Fibroblast of lung (primary cell): ENCODE results near the gene GNAO1.

Experiments
- EZH2 ChIP-seq: IDR thresholded peaks from 2 replicates; pipeline ENCODE4 v1.5.1; 2012; ENCODE audit warnings: low read length, control low read depth, mild to moderate bottlenecking; ENCODE audit errors: missing control alignments
- TF ChIP-seq, protein P1 (sequence below), 2 donors: IDR thresholded peaks in 1 of 2; conservative IDR thresholded peaks in 1 of 2; 1 replicate in 1 of 2; 2 replicates in 1 of 2; pipeline ENCODE4 v1.5.1; 2011 to 2012; ENCODE audit warnings: low read length in 2 of 2, control low read depth in 1 of 2, inconsistent platforms in 1 of 2, low read depth in 1 of 2, mild to moderate bottlenecking in 1 of 2

DNA sequence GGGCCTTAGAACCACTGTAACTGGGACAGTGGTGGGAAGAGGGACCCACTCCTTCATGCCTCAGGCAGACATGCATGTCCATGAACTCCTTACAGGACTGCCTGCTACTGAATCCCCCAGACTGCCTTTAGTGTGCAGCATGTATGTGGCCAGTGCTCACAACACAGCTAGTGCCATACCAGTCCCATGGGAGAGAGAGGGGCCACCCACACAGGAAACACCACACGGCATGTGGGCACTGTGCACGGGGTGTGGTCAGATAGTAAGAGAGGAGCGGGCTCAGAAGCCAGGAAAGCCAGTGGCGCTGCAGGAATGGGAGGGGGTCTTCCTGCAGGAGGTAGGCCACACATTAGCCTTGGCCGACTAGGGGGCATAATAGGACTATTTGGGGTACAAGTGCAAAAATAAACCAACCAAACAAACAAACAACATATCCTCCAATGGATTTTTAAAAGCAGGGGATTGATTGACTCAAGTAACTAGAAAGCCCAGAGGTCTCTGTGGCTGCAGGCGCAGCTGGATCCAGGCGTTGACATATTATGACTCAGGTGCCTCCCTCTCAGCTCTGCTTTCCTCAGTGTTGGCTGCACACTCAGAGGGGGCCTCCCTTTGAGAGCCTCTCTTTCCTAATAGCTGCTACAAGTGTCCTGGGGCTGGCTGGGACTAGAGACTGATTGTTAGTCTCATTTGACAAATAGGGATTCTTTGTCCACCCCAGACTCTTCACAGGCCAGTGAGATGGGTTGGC lies 129.7 kb downstream of the GNAO1 start:
- TF ChIP-seq, protein P1, sequence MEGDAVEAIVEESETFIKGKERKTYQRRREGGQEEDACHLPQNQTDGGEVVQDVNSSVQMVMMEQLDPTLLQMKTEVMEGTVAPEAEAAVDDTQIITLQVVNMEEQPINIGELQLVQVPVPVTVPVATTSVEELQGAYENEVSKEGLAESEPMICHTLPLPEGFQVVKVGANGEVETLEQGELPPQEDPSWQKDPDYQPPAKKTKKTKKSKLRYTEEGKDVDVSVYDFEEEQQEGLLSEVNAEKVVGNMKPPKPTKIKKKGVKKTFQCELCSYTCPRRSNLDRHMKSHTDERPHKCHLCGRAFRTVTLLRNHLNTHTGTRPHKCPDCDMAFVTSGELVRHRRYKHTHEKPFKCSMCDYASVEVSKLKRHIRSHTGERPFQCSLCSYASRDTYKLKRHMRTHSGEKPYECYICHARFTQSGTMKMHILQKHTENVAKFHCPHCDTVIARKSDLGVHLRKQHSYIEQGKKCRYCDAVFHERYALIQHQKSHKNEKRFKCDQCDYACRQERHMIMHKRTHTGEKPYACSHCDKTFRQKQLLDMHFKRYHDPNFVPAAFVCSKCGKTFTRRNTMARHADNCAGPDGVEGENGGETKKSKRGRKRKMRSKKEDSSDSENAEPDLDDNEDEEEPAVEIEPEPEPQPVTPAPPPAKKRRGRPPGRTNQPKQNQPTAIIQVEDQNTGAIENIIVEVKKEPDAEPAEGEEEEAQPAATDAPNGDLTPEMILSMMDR (conservative IDR thresholded peaks at IDR 0.05 in 1 of 2, IDR thresholded peaks at IDR 0.05 in 1 of 2; ENCODE audit: low read depth in 1 of 2, low read length in 2 of 2): no peak
- no peak for TF ChIP-seq EZH2
